ENCODE measurements around the gene RAP1GAP2.

RAP1GAP2 gene

GRCh38 chr17:2786176-2786881, 9.9 kb upstream of the RAP1GAP2 start:
- DNase-seq, result peak; percentile 97

DNA sequence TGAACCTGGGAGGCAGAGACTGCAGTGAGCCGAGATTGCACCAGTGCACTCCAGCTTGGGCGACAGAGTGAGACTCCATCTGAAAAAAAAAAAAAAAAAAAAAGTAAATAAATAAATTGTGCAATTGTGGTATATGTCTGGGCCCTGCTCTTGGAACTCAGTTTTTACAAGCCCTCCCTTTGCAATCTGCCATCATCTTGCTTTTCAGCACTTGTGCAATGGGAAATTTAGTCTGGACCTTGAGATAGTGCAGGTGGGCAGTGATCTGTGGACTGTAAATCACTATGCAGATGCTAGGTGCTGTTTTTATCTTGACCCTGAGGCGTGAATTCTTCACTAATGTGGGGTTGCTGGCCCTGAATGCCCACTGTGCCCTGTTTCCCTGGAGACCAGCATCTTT, 6.5 kb upstream of the RAP1GAP2 start:
- DNase-seq, result no peak

DNA sequence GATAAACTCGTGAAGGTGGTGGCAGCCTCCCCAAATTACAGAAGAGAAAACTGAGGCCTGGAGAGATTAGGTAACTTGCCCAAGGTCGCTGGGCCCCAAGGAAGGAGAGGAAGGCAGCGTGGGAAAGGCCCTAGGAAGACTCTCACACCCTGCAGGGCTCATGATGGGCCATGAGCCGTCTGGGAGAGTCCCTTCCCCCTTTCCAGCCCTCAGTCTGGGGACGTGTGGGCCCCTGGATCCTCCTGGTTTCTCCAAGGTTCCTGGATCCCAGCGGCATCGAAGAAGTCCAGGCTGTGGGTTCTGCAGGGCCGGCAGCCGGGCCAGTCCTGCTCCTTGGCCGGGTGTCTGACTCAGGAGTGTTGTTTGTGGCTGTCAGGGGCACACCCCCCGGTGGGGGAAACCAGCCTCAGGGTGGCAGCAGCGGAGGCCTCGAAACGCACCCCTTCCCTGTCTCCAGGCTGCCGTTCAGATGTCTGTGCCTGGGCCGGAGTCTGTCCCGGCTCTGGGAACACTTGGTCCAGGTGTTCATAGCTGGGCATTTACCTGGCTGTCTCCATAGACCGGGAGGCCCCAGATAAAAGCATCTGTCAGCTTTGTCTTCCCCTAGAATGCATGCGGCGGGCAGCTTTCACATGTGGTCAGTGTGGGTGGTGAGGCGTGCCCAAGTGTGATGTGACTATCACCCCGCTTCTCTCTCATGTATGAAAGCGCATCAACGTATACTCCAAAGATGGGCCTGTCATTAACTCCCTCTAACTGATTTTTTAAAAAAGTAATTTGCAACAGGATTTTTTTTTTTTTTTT, 3.7 kb upstream of the RAP1GAP2 start:
- DNase-seq, result peak; percentile 89

DNA sequence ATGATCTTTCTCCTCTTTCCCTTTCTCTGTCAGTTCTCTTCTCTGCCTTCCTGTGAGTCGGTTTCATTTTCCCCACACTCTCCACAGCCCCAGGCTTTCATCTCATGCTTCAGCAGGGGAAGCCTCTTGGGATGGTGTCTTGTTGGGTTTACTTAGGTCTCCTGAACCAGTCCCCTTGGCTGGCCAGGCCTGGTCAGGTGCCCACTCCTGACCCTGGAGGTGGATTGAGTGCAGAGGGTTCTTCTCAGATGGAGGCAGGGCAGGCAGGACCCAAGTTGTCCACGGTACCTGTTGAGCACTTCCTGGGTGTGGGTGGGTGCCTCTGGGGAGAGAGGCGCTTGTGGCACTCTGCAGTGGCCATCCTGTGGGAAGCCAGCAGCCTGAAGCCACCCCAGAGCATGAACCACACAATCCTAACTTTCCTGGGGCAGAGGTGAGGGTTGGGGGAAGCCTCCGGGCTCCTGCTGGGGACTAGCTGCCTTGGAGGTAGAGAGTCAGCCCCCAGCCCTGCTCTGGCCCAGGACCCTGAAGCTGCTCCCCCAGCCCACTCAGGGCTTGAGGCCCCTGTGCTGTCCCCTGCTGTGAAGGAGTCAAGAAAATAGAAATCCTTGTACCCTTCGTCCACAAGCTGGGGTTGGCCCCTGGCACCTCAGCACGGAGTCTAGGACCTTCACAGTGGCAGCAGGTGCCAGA, 2.0 kb upstream of the RAP1GAP2 start:
- no peak for DNase-seq

DNA sequence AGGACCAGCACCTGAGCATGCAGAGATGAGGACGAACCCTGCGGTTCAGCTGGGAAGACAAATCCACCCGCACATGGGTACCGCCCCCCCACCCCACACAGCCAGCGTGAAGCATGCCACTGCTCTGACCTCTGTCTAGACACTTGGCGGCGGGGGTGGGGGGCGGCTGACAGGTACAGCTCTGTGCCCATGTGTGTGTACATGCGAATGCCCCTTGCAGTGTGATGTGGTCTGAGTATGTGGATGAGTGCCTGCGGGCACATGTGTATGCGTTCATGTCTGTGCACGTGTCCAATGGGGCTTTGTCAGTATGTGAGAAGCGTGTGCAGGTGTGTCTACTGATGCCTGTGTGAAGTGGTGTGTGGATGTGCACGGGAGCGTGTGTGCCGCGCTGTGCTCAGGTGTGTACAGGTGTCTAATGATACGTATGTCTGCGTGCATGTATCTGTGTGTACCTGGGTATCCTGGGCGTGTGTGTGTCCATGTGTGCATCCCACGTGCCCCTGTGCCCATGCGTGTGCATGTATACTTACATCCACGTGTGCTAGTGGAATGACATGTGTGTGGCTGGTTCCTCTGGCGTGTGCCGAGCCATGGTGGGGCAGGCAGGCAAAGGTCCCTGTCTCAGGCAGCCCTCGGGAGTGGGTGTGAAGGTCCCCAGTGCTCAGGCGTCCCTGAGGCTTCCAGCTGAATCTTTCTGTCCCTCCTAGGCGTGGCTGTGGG, 636 bp upstream of the RAP1GAP2 start:
- DNase-seq, result no peak

DNA sequence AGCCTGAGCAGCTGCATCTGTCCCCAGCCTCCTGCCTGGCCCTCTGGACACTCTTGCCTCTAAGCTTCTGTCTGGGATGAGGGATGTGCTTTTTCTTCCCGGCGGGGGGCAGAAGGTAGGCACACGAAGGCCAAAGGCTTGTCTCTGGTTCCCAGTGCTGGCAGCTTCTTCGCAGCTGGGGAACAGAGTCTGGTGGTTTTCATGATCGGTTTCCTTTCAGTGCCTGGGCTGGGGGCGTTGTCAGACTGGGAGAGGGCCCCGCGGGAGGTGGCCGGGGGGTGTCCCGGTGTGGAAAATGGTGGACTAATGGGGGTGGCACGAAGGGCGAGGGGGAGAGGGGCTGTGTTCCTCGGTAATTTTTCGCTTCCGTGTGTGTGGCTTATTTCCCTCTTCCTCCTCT, 988 bp downstream of the RAP1GAP2 start:
- no peak for DNase-seq

- no peak for DNase-seq
These were observed 1.4 kb downstream of the RAP1GAP2 start for GRCh38 chr17:2797637-2798036.

DNA sequence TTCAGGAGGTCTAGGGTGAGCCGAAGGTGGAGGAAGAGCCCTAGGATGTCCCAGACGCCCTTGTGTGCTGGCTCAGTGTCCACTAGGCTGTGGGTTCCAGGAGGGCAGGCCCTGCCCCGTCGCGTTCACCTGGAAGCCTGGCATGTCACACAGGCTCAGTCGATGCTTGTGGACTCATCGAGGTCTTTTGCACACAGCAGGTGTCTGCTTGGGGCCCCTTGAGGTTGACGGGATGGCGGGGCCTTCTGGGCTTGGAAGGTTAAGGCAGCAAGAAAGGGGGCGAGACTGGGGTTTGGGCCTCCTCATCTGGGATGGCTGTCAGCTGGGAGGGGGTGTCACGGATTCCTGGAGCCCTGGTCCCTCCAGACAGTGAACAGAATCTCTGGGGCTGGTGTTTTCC, 1.9 kb downstream of the RAP1GAP2 start:
- no peak for DNase-seq

GRCh38 chr17:2798678-2799077, 2.4 kb downstream of the RAP1GAP2 start:
- no peak for DNase-seq

DNA sequence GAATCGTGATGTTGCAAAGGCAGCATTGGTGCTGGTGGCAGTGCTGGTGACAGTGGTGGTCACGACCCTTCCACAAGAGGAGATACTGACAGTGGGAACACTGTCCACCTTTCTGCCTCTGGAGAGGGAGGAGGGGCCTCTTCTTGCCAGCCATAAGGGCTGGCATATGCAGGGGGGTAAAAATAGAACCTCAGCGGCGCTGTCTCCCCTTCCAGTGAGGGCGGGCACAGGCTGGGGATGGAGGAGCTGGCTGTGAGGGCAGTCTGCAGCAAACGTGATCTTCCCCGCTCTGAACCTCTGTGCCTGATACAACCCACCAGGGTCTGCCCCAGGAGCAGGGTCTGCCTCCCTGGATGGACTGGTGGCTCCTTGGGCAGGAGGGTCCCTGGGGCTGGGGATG, 3.4 kb downstream of the RAP1GAP2 start:
- DNase-seq, result no peak

- no peak for DNase-seq
These were observed 4.1 kb downstream of the RAP1GAP2 start for GRCh38 chr17:2800367-2800766.

GRCh38 chr17:2801841-2802240, 5.6 kb downstream of the RAP1GAP2 start:
- no peak for DNase-seq

DNA sequence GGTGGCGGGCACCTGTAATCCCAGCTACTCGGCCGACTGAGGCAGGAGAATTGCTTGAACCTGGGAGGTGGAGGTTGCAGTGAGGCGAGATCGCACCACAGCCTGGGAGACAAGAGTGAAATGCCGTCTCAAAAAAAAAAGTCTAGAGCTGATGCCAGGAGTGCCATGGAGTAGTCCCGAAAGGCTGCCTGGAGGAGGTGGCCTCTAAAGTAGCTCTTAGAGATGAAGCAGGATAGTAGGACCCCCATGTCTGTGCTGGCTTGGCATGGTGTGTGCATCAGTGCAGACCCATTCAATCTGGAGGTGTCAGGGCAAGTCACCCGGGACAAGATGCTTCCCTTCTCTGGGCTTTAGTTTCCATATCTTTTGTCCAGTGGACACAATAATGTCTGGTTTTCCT, 6.3 kb downstream of the RAP1GAP2 start:
- DNase-seq, result no peak

GRCh38 chr17:2803386-2803785, 7.1 kb downstream of the RAP1GAP2 start:
- DNase-seq, result no peak

- no peak for DNase-seq
These were observed 7.7 kb downstream of the RAP1GAP2 start for GRCh38 chr17:2803971-2804370.

DNA sequence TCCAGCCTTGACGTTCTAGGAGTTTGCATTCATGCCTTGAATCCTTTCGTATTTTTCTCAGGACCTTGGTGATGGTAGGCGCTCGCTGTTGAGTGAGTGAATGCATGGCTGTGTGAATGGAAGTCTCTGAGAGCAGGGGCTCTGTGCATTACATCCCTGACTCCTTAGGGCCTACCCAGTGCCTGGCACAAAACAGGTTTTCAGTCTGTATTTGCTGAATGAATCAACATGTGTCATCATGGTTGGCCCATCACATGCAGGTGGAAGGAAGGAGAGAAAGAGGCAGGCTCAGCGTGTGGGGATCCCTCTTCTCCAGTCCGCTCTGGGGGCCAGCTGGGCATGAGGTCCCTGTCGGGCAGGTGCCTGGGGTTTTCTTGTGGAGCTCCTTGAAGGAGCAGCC, 8.7 kb downstream of the RAP1GAP2 start:
- no peak for DNase-seq

- no peak for DNase-seq
These were observed 9.7 kb downstream of the RAP1GAP2 start for GRCh38 chr17:2805961-2806360.

DNA sequence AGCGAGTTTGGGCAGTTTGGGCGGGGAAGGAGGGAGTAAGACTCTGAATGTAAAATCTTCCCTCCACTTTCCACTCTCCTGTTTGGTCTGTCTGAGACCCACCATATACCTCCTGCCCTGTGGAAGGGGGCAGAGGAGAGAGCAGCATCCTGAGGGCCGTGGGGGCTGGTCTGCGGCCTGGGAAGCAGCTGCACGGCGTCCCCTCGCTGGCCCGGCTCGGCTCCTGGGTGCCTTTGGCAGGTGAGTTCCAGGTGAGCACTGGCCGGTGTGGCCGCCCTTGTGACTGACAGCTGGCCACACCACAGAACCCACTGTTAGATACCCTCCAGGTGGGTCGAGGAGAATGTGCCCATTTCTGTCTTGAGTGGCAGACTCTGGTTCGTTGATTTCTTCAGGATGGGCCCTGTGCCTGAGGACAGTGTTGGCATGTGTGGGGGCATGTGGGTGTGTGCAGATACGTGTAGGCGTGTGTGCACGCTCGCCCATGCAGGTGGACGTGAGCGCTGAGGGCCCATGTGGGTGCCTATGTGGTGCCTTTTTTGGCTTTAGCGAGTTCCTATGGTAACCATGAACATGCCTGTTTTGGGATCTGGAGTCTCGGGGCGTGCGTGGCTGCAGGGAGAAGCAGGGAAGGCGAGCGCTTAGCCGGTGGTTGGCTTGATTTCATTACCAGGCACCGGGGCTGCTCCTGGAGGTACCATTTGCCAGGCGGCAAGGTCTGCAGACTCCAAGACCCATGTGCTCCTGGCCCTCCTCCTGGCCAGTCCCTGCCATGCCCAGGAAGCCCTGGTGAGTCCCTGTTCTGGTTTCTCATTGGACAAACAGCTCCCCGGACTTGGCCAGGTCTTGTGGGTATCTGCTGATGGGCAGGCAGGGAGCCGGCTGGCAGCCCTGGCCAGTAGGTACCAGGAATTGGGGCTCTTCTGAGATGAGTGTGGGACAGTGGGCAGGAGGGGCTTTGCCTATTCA, 12.4 kb downstream of the RAP1GAP2 start:
- DNase-seq, result no peak

DNA sequence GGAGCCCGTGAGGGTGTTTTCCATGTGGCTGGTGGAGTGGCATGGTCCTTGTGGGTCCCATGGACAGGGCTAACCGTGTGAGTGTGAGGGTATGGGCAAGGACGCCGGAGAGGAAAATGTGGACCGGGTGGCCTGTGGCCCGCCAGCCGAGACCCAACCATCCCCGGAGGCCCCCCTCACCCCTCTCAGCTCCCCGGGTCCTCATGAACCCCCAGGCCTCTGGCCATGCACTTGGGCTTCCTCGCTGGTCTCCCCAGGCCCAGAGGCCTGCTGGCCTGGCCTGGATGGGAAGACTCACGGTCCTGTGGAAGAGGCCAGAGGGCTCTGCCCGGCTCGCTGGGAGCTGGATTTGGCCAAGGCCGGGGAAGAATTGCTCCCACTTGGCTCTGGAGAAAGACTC, 13.1 kb downstream of the RAP1GAP2 start:
- no peak for DNase-seq

- DNase-seq, result no peak
These were observed 17.8 kb downstream of the RAP1GAP2 start for GRCh38 chr17:2814049-2814448.

GRCh38 chr17:2814481-2815341, 18.5 kb downstream of the RAP1GAP2 start:
- peak; percentile 91 for DNase-seq

Measured in activated CD8-positive, alpha-beta memory T cell treated with anti-CD3 and anti-CD28 coated beads for 24 hours (primary cell).